ENCODE data around the gene TTC23. TPM values are rescaled to one million over a fixed set of nuclear protein-coding genes. Genes with fewer than 3 reads are reported as not detected.

TTC23 gene
- total and polyA plus RNA-seq, 8 donors, result 3.8 to 75.3 (median 14.8) TPM

- intact Hi-C loops (cut with DNase I; ENCODE audit: low total_unique reads), result no loop called here
- WGBS, 5 donors, result 92 to 100% (median 98%) methylated on average over 2 of the region's 2 CpGs
- no peak for TF ChIP-seq EP300 (IDR thresholded peaks at IDR 0.05)
- TF ChIP-seq POLR2A (IDR thresholded peaks at IDR 0.05), result no peak
- TF ChIP-seq POLR2AphosphoS5 (IDR thresholded peaks at IDR 0.05), result no peak
- TF ChIP-seq CTCF (IDR thresholded peaks at IDR 0.05), result no peak
Observed at GRCh38 chr15:99232740-99233139, 16.6 kb downstream of the TTC23 start.

GRCh38 chr15:99230867-99231266 is 18.5 kb downstream of the TTC23 start:
- 93 to 95% (median 95%) methylated on average over 4 of the region's 4 CpGs for WGBS, 5 donors
- no peak for DNase-seq
- H3K27ac ChIP-seq, result no peak overlapping the region
- intact Hi-C loops (cut with DNase I; ENCODE audit: low total_unique reads), result no loop called here
- H3K4me1 ChIP-seq, result peaks cover 0 to 21% (median 0%) of the 10 kb centered on the region in 4 donors
- H3K27me3 ChIP-seq, result no peaks in the 10 kb centered on the region
- H3K9me3 ChIP-seq, result no peaks in the 10 kb centered on the region
- H3K36me3 ChIP-seq, result peaks cover 0 to 36% (median 25%) of the 10 kb centered on the region in 4 donors
- TF ChIP-seq POLR2A (IDR thresholded peaks at IDR 0.05), result no peak
- no peak for TF ChIP-seq CTCF (IDR thresholded peaks at IDR 0.05)
- no peak for TF ChIP-seq POLR2AphosphoS5 (IDR thresholded peaks at IDR 0.05)
- TF ChIP-seq EP300 (IDR thresholded peaks at IDR 0.05), result no peak
- no peak overlapping the region for H3K4me3 ChIP-seq

More at GRCh38 chr15:99232740-99233139, 16.6 kb downstream of the TTC23 start:
- H3K4me1 ChIP-seq, result peaks cover 0 to 16% (median 0%) of the 10 kb centered on the region in 4 donors
- H3K27me3 ChIP-seq, result no peaks in the 10 kb centered on the region
- peaks cover 0 to 29% (median 15%) of the 10 kb centered on the region in 4 donors for H3K36me3 ChIP-seq
- H3K4me3 ChIP-seq, result no peak overlapping the region
- H3K27ac ChIP-seq, result no peak overlapping the region
- no peak for DNase-seq
- H3K9me3 ChIP-seq, result no peaks in the 10 kb centered on the region

GRCh38 chr15:99228120-99228770 is 21.1 kb downstream of the TTC23 start:
- no peak for TF ChIP-seq POLR2AphosphoS5 (IDR thresholded peaks at IDR 0.05)
- TF ChIP-seq CTCF (IDR thresholded peaks at IDR 0.05), result no peak
- no peak for TF ChIP-seq POLR2A (IDR thresholded peaks at IDR 0.05)
- TF ChIP-seq EP300 (IDR thresholded peaks at IDR 0.05), result no peak
- no peak overlapping the region for H3K27ac ChIP-seq
- H3K9me3 ChIP-seq, result no peaks in the 10 kb centered on the region
- intact Hi-C loops (cut with DNase I; ENCODE audit: low total_unique reads), result no loop called here
- peaks cover 0 to 49% (median 43%) of the 10 kb centered on the region in 4 donors for H3K36me3 ChIP-seq
- no peak overlapping the region for H3K4me3 ChIP-seq
- peaks cover 0 to 21% (median 0%) of the 10 kb centered on the region in 4 donors for H3K4me1 ChIP-seq
- no peaks in the 10 kb centered on the region for H3K27me3 ChIP-seq
- WGBS, 5 donors, result 43 to 67% (median 54%) methylated on average over 3 of the region's 3 CpGs
- no peak for DNase-seq

GRCh38 chr15:99226802-99227201 is 22.6 kb downstream of the TTC23 start:
- H3K4me1 ChIP-seq, result peaks cover 0 to 21% (median 0%) of the 10 kb centered on the region in 4 donors
- no peak overlapping the region for H3K27ac ChIP-seq
- H3K4me3 ChIP-seq, result no peak overlapping the region
- no peaks in the 10 kb centered on the region for H3K9me3 ChIP-seq
- no peak for DNase-seq
- WGBS, 5 donors, result 46 to 83% (median 53%) methylated on average over 3 of the region's 3 CpGs
- intact Hi-C loops (cut with DNase I; ENCODE audit: low total_unique reads), result no loop called here
- H3K36me3 ChIP-seq, result peaks cover 0 to 63% (median 56%) of the 10 kb centered on the region in 4 donors
- H3K27me3 ChIP-seq, result no peaks in the 10 kb centered on the region
- TF ChIP-seq POLR2A (IDR thresholded peaks at IDR 0.05) (no peak), EP300 (IDR thresholded peaks at IDR 0.05) (no peak), POLR2AphosphoS5 (IDR thresholded peaks at IDR 0.05) (no peak), CTCF (IDR thresholded peaks at IDR 0.05) (no peak)
